ENCODE data around the gene RPL41. TPM values are rescaled to one million over a fixed set of nuclear protein-coding genes. Genes with fewer than 3 reads are reported as not detected.

RPL41 gene
- total and polyA plus RNA-seq, 9 of the 15 experiments (the other 6 are each of a cell fraction or from before 2014, with no cell fraction given), result 3,403 to 11,276 (median 5,604) TPM

DNA sequence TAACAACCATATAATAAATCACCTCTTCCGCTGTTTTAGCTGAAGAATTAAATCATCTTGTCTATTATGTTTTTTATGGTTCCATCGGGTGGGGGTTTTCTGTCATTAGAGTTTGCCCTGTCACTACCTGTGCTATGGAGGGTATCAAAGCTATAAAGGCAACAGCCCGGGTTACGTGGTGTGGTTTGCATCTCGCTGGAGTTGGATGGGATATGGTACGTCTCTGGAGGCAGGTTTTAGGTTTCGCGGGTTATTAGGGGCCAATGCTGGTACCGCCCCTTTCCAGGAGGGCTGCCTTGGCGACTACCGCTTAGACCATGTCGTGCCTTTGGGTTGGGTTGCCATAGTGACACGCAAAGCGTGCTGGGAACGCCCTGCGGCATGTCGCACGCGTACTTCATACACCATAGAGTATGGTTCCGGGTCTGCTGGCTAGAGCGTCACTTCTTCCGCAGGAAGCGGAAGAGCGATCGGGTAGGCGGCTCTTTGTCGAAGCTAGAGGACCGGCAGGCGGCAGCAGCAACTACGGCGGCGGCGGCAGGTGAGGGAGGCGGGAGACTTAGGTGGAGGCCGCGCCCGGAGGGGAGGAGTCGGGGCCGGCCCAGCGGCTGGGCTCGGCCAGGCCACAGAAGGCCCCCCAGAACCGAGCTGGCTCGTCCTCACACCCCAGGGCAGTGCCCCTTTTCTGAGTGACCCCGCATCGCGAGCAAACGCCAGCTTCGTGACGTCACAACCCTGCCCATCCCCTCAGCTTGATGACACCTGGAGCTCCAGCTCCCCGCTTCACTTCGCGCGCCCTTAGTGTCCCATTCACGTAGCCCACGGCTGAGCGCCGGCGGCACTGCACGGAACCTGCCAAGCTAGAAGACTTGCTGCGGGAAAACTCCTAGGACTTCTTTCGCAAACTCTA lies 1.6 kb downstream of the RPL41 start, which contains the start of gene ZC3H10 (continued):
- TF ChIP-seq TRIM24 (IDR thresholded peaks at IDR 0.05) (peak; percentile 9 to 42; a peak in 2 of 4 replicates), RAD51 (IDR thresholded peaks at IDR 0.05; ENCODE audit: borderline replicate concordance, low read depth) (no peak; the same call in 1 of the 2 replicates), L3MBTL2 (IDR thresholded peaks at IDR 0.05) (peak; percentile 81), ZNF561 (CRISPR knock-in tag; conservative IDR thresholded peaks at IDR 0.05) (no peak), ZNF780A (CRISPR knock-in tag; IDR thresholded peaks at IDR 0.05) (no peak), C11orf30 (IDR thresholded peaks at IDR 0.05; ENCODE audit: low read depth) (peak; percentile 82), CHD4 (IDR thresholded peaks at IDR 0.05; ENCODE audit: insufficient read depth, insufficient replicate concordance, low read depth, low read length, poor library complexity, severe bottlenecking) (no peak), EZH2 (IDR thresholded peaks at IDR 0.05; ENCODE audit: borderline replicate concordance, low read depth, low read length) (no peak), ZNF175 (CRISPR knock-in tag; IDR thresholded peaks at IDR 0.05; ENCODE audit: low read depth) (no peak), TARDBP (IDR thresholded peaks at IDR 0.05) (peak; percentile 76; the same call in 1 of the 2 replicates), NELFE (IDR thresholded peaks at IDR 0.05; ENCODE audit: insufficient read depth, insufficient read length) (no peak), BCOR (IDR thresholded peaks at IDR 0.05) (no peak), KLF6 (CRISPR knock-in tag; IDR thresholded peaks at IDR 0.05; ENCODE audit: borderline replicate concordance) (peak; percentile 19; the same call in 1 of the 2 replicates), YBX1 (IDR thresholded peaks at IDR 0.05) (no peak), ZNF445 (CRISPR knock-in tag; IDR thresholded peaks at IDR 0.05; ENCODE audit: low read depth) (peak; percentile 85; the same call in 1 of the 2 replicates), EWSR1 (IDR thresholded peaks at IDR 0.05; ENCODE audit: borderline replicate concordance, low read depth, partially characterized antibody) (no peak), CBFA2T3 (IDR thresholded peaks at IDR 0.05) (peak; percentile 16; the same call in 1 of the 2 replicates), PHF21A (IDR thresholded peaks at IDR 0.05; ENCODE audit: borderline replicate concordance, low read depth) (peak; percentile 8; the same call in 1 of the 2 replicates), XRCC5 (IDR thresholded peaks at IDR 0.05; ENCODE audit: low read depth, low read length) (peak; percentile 74; the same call in 1 of the 2 replicates), RBM39 (optimal IDR thresholded peaks at IDR 0.05; ENCODE audit: low read depth, low read length) (no peak), NR4A1 (CRISPR knock-in tag; IDR thresholded peaks at IDR 0.05) (0 out of 2 replicates have a peak, but pooled peaks have one; percentile 23), NR4A1 (tag; IDR thresholded peaks at IDR 0.05) (no peak), NCOR1 (IDR thresholded peaks at IDR 0.05) (peak; percentile 76)
- TF ChIP-seq, protein P1, sequence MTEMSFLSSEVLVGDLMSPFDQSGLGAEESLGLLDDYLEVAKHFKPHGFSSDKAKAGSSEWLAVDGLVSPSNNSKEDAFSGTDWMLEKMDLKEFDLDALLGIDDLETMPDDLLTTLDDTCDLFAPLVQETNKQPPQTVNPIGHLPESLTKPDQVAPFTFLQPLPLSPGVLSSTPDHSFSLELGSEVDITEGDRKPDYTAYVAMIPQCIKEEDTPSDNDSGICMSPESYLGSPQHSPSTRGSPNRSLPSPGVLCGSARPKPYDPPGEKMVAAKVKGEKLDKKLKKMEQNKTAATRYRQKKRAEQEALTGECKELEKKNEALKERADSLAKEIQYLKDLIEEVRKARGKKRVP (CRISPR knock-in tag; IDR thresholded peaks at IDR 0.05), result peak; percentile 82
- TF ChIP-seq, protein P2, sequence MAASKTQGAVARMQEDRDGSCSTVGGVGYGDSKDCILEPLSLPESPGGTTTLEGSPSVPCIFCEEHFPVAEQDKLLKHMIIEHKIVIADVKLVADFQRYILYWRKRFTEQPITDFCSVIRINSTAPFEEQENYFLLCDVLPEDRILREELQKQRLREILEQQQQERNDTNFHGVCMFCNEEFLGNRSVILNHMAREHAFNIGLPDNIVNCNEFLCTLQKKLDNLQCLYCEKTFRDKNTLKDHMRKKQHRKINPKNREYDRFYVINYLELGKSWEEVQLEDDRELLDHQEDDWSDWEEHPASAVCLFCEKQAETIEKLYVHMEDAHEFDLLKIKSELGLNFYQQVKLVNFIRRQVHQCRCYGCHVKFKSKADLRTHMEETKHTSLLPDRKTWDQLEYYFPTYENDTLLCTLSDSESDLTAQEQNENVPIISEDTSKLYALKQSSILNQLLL (CRISPR knock-in tag; IDR thresholded peaks at IDR 0.05; ENCODE audit: borderline replicate concordance), result no peak
- TF ChIP-seq, protein P3, sequence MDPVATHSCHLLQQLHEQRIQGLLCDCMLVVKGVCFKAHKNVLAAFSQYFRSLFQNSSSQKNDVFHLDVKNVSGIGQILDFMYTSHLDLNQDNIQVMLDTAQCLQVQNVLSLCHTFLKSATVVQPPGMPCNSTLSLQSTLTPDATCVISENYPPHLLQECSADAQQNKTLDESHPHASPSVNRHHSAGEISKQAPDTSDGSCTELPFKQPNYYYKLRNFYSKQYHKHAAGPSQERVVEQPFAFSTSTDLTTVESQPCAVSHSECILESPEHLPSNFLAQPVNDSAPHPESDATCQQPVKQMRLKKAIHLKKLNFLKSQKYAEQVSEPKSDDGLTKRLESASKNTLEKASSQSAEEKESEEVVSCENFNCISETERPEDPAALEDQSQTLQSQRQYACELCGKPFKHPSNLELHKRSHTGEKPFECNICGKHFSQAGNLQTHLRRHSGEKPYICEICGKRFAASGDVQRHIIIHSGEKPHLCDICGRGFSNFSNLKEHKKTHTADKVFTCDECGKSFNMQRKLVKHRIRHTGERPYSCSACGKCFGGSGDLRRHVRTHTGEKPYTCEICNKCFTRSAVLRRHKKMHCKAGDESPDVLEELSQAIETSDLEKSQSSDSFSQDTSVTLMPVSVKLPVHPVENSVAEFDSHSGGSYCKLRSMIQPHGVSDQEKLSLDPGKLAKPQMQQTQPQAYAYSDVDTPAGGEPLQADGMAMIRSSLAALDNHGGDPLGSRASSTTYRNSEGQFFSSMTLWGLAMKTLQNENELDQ (CRISPR knock-in tag; IDR thresholded peaks at IDR 0.05; ENCODE audit: borderline replicate concordance), result no peak

Measured in K562 (cell line).